ENCODE data around the gene SLC39A11.

DNA sequence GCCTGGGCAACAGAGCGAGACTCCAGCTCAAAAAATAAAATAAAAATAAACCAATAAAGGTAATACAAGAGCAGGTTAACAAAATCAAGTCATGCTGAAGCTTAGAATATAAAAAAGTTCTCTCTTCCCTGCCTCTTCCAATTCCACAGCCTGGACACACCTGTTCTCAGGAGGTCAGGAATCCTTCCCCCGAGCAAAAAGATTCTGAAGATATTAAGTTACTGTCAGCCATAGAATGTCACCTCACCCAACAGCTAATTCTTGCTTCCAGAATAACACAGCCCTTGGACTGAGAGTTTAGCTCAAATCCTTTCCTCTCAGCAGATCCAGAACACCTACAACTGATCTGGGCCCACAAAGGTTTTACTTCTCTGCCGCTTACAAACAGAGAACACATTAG lies 27.1 kb downstream of the SLC39A11 start:
- no peak for TF ChIP-seq POLR2A (IDR thresholded peaks at IDR 0.05)
- TF ChIP-seq, protein P1, sequence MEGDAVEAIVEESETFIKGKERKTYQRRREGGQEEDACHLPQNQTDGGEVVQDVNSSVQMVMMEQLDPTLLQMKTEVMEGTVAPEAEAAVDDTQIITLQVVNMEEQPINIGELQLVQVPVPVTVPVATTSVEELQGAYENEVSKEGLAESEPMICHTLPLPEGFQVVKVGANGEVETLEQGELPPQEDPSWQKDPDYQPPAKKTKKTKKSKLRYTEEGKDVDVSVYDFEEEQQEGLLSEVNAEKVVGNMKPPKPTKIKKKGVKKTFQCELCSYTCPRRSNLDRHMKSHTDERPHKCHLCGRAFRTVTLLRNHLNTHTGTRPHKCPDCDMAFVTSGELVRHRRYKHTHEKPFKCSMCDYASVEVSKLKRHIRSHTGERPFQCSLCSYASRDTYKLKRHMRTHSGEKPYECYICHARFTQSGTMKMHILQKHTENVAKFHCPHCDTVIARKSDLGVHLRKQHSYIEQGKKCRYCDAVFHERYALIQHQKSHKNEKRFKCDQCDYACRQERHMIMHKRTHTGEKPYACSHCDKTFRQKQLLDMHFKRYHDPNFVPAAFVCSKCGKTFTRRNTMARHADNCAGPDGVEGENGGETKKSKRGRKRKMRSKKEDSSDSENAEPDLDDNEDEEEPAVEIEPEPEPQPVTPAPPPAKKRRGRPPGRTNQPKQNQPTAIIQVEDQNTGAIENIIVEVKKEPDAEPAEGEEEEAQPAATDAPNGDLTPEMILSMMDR (IDR thresholded peaks at IDR 0.05), result no peak
- no peak for TF ChIP-seq EP300 (IDR thresholded peaks at IDR 0.05)
- no peak for TF ChIP-seq POLR2AphosphoS5 (IDR thresholded peaks at IDR 0.05)
